GM21390 (cell line): ENCODE measurements around the gene MRS2.
"Not testable (repeated sequence)": the region's sequence is repeated elsewhere in the genome, so short reads cannot be mapped to it uniquely, and the experiment has no call there.

ENCODE experiments used
- ATAC-seq: cut with Tn5 transposase; IDR thresholded peaks from one replicate; pipeline ENCODE4 v1.9.1; 2021; ENCODE audit not compliant: unreplicated experiment

The MRS2 gene

GRCh38 chr6:24402697-24403500, at the start of gene MRS2:
Gene MRS2, plus strand, starts transcription at chr6:24402936. Its CDS starts 111 bp downstream, at chr6:24403047.
- peak; percentile 96 for ATAC-seq

GRCh38 chr6:24353861-24354260, 48.9 kb upstream of the MRS2 start:
- ATAC-seq, result no peak

GRCh38 chr6:24355393-24355792, 47.3 kb upstream of the MRS2 start:
- no peak for ATAC-seq

GRCh38 chr6:24356310-24356973, 46.3 kb upstream of the MRS2 start:
- ATAC-seq, result no peak

- no peak for ATAC-seq
Observed at GRCh38 chr6:24357336-24358218, 45.2 kb upstream of the MRS2 start, which contains the start of gene DCDC2. Gene DCDC2, minus strand, starts transcription at chr6:24358059. Its CDS starts 309 bp downstream, at chr6:24357750.

GRCh38 chr6:24358219-24358821, 44.4 kb upstream of the MRS2 start:
- ATAC-seq, result no peak

GRCh38 chr6:24359640-24360454, 42.9 kb upstream of the MRS2 start:
- peak; percentile 85 for ATAC-seq

- ATAC-seq, result not testable (repeated sequence)
Observed at GRCh38 chr6:24362363-24362762, 40.4 kb upstream of the MRS2 start.

GRCh38 chr6:24365103-24365633, 37.6 kb upstream of the MRS2 start:
- ATAC-seq, result not testable (repeated sequence)

GRCh38 chr6:24374612-24375011, 28.1 kb upstream of the MRS2 start:
- no peak for ATAC-seq

GRCh38 chr6:24376871-24377270, 25.9 kb upstream of the MRS2 start:
- no peak for ATAC-seq

- ATAC-seq, result peak; percentile 53
Observed at GRCh38 chr6:24378473-24379097, 24.2 kb upstream of the MRS2 start.

- no peak for ATAC-seq
Observed at GRCh38 chr6:24381476-24382219, 21.1 kb upstream of the MRS2 start.

- no peak for ATAC-seq
Observed at GRCh38 chr6:24382220-24382540, 20.6 kb upstream of the MRS2 start.

- ATAC-seq, result not testable (repeated sequence)
Observed at GRCh38 chr6:24382891-24383494, 19.7 kb upstream of the MRS2 start.

- not testable (repeated sequence) for ATAC-seq
Observed at GRCh38 chr6:24384369-24385130, 18.2 kb upstream of the MRS2 start.

- no peak for ATAC-seq
Observed at GRCh38 chr6:24385536-24386269, 17.0 kb upstream of the MRS2 start.
